SK-N-SH (cell line): Measurements from ENCODE around the gene SLC25A10.

Experiments
- ELF1 ChIP-seq: IDR thresholded peaks from 2 replicates; pipeline ENCODE4 v1.4.0; 2012
- FOXM1 ChIP-seq: IDR thresholded peaks from 2 replicates; pipeline ENCODE4 v1.4.0; 2012; ENCODE audit warnings: low read depth, mild to moderate bottlenecking
- JUND ChIP-seq: IDR thresholded peaks from 2 replicates; pipeline ENCODE4 v1.4.0; 2012
- NRF1 ChIP-seq: IDR thresholded peaks from 2 replicates; pipeline ENCODE4 v1.6.1; 2012; ENCODE audit warnings: low read depth, mild to moderate bottlenecking, low read length
- POLR2AphosphoS5 ChIP-seq: IDR thresholded peaks from 2 replicates; pipeline ENCODE4 v1.6.1; 2012; ENCODE audit warnings: low read depth, low read length
- TF ChIP-seq, protein P1 (sequence below): fragments of 200-600 bp; sonication (generic); IDR thresholded peaks from 2 replicates; pipeline ENCODE4 v1.6.1; 2017; ENCODE audit warnings: antibody characterized with exemption, mild to moderate bottlenecking, moderate library complexity
- TF ChIP-seq, protein P2 (sequence below): IDR thresholded peaks from 2 replicates; pipeline ENCODE4 v1.6.1; 2012; ENCODE audit warnings: mild to moderate bottlenecking, low read depth, low read length, moderate library complexity

DNA sequence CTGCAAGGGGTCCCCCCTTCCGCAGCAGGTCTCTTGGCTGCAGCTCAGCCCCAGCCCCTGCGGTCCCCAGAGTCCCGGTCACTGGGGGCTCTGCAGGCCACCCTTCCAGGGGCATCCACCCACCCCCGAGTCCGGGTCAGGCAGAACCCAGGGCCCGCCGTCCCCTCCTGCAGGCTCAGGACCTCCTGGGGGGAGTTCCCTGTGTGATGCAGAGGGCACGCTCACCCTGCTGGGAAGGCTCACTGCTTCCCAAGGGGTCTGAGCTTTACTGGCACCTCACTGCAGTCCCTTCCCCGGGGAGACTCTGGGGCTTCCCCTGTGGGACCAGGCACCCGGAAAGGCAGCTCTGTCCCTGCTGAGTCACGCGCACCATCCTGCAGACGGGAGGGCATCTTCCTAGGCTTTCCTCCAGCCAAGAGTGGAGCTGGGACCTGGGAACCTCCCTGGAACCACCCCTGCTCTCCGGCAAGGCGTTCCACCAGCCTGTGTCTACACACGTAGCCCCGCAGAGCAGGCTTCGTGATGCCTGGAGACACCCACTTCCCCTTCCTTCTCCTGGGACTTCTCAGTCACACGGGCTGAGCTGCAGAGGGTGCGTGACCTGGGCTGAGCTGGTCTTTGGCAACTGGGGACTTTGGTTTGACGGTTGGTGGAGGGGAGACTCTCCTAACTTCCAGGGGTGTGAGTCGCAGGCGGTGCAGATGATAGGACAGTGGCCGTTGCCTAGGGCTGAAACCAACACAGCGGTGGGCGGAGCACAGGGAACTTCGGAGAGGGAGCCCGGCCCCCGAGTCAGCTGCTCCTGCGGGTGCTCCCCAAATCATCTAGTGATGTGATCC lies 23.4 kb downstream of the SLC25A10 start:
- TF ChIP-seq, protein P1, sequence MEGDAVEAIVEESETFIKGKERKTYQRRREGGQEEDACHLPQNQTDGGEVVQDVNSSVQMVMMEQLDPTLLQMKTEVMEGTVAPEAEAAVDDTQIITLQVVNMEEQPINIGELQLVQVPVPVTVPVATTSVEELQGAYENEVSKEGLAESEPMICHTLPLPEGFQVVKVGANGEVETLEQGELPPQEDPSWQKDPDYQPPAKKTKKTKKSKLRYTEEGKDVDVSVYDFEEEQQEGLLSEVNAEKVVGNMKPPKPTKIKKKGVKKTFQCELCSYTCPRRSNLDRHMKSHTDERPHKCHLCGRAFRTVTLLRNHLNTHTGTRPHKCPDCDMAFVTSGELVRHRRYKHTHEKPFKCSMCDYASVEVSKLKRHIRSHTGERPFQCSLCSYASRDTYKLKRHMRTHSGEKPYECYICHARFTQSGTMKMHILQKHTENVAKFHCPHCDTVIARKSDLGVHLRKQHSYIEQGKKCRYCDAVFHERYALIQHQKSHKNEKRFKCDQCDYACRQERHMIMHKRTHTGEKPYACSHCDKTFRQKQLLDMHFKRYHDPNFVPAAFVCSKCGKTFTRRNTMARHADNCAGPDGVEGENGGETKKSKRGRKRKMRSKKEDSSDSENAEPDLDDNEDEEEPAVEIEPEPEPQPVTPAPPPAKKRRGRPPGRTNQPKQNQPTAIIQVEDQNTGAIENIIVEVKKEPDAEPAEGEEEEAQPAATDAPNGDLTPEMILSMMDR, result no peak
- TF ChIP-seq, protein P2, sequence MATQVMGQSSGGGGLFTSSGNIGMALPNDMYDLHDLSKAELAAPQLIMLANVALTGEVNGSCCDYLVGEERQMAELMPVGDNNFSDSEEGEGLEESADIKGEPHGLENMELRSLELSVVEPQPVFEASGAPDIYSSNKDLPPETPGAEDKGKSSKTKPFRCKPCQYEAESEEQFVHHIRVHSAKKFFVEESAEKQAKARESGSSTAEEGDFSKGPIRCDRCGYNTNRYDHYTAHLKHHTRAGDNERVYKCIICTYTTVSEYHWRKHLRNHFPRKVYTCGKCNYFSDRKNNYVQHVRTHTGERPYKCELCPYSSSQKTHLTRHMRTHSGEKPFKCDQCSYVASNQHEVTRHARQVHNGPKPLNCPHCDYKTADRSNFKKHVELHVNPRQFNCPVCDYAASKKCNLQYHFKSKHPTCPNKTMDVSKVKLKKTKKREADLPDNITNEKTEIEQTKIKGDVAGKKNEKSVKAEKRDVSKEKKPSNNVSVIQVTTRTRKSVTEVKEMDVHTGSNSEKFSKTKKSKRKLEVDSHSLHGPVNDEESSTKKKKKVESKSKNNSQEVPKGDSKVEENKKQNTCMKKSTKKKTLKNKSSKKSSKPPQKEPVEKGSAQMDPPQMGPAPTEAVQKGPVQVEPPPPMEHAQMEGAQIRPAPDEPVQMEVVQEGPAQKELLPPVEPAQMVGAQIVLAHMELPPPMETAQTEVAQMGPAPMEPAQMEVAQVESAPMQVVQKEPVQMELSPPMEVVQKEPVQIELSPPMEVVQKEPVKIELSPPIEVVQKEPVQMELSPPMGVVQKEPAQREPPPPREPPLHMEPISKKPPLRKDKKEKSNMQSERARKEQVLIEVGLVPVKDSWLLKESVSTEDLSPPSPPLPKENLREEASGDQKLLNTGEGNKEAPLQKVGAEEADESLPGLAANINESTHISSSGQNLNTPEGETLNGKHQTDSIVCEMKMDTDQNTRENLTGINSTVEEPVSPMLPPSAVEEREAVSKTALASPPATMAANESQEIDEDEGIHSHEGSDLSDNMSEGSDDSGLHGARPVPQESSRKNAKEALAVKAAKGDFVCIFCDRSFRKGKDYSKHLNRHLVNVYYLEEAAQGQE, result no peak
- TF ChIP-seq ELF1, result no peak
- no peak for TF ChIP-seq POLR2AphosphoS5
- TF ChIP-seq FOXM1, result no peak
- TF ChIP-seq JUND, result no peak
- no peak for TF ChIP-seq NRF1
